PC-9 (cell line): Measurements from ENCODE around the gene KRTAP25-1.

Source experiments
- EZH2 ChIP-seq: fragments of 200-600 bp; sonication (generic); IDR thresholded peaks from 2 replicates; pipeline ENCODE4 v1.8.0; 2017; ENCODE audit warnings: antibody characterized with exemption, low read depth
- TF ChIP-seq, protein P1 (sequence below): fragments of 200-600 bp; sonication (generic); conservative IDR thresholded peaks from 2 replicates; pipeline ENCODE4 v1.6.1; 2017; ENCODE audit warnings: mixed run types, antibody characterized with exemption, mild to moderate bottlenecking, moderate library complexity

DNA sequence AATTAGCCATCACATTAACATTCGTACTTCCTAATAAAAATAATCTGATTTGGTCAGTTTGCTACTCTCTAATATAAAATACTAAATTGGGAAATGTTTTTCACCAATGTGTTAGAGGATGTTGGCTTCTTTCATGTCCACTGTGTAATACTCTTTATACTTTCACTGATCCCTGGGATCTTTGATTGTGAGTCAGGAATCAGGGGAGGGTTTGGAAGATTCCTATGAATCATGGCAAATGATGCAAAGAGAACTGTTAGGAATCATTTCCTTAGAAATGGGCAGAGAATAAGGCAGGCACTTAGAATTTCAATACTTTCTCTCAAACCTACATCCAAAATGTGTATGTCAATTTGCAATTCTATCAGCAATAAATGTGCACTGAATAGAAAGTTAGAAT lies 37.5 kb downstream of the KRTAP25-1 start:
- TF ChIP-seq, protein P1, sequence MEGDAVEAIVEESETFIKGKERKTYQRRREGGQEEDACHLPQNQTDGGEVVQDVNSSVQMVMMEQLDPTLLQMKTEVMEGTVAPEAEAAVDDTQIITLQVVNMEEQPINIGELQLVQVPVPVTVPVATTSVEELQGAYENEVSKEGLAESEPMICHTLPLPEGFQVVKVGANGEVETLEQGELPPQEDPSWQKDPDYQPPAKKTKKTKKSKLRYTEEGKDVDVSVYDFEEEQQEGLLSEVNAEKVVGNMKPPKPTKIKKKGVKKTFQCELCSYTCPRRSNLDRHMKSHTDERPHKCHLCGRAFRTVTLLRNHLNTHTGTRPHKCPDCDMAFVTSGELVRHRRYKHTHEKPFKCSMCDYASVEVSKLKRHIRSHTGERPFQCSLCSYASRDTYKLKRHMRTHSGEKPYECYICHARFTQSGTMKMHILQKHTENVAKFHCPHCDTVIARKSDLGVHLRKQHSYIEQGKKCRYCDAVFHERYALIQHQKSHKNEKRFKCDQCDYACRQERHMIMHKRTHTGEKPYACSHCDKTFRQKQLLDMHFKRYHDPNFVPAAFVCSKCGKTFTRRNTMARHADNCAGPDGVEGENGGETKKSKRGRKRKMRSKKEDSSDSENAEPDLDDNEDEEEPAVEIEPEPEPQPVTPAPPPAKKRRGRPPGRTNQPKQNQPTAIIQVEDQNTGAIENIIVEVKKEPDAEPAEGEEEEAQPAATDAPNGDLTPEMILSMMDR = no peak
- TF ChIP-seq EZH2 = no peak
